ENCODE measurements around the gene CR1L. TPM values are rescaled to one million over a fixed set of nuclear protein-coding genes. Genes with fewer than 3 reads are reported as not detected.

The CR1L gene
- total and polyA plus RNA-seq, 9 of the 15 experiments (the other 6 are each of a cell fraction or from before 2014, with no cell fraction given), result 10.1 to 74.8 (median 34.3) TPM

GRCh38 chr1:207742850-207743555 is 98.1 kb downstream of the CR1L start:
- Histone ChIP-seq H3K9me1 (ENCODE audit: control insufficient read depth, insufficient read depth, low read length) (no peaks in the 10 kb centered on the region), H3K27ac (ENCODE audit: extremely low read depth, low read depth, low read length) (peak overlapping the region; percentile 11; the same call in 1 of the 3 replicates), H2AFZ (ENCODE audit: low read depth, low read length) (peak overlapping the region; percentile 33), H3K4me1 (replicated peaks in 1 of 2; ENCODE audit: control insufficient read depth in 2 of 2, insufficient read depth in 2 of 2, low read length in 2 of 2) (peaks cover 7 to 39% of the 10 kb centered on the region in 2 experiments), H3K9ac (ENCODE audit: insufficient read depth in 1 of 2, low read depth in 2 of 2, low read length in 2 of 2) (no peak overlapping the region), H3K36me3 (ENCODE audit: control insufficient read depth, insufficient read depth, low read length) (no peaks in the 10 kb centered on the region), H3K9me3 (replicated peaks; ENCODE audit: control insufficient read depth, insufficient read depth, low read depth, low read length) (peaks cover 2% of the 10 kb centered on the region; the same call in 1 of the 2 replicates), H3K79me2 (ENCODE audit: control insufficient read depth, insufficient read depth, low read length) (peaks cover 2% of the 10 kb centered on the region; the same call in 2 of the 3 replicates), H4K20me1 (replicated peaks; ENCODE audit: control insufficient read depth, insufficient read depth, low read length) (no peaks in the 10 kb centered on the region), H3K4me2 (ENCODE audit: insufficient read depth, low read length) (no peak overlapping the region), H3K27me3 (ENCODE audit: control insufficient read depth in 2 of 2, insufficient read depth in 2 of 2, low read length in 2 of 2) (no peaks in the 10 kb centered on the region), H3K4me3 (no peak overlapping the region)
- no peak for TF ChIP-seq TSC22D4 (tag; IDR thresholded peaks at IDR 0.05)
- TF ChIP-seq ZNF507 (tag; conservative IDR thresholded peaks at IDR 0.05), result peak; percentile 72
- no TSS peak for BruUV-seq (replicated peaks)
- DNase-seq (ENCODE audit: extremely low read depth in 1 of 4, low spot score in 3 of 4) (no peak), ATAC-seq (no peak), FAIRE-seq (no peak)
- ChIA-PET CTCF (ENCODE audit: low intra/inter-chr PET ratio) (no interaction called here), POLR2A (no interaction called here)
- in situ Hi-C loops (cut with MboI), result no loop called here
- WGBS (ENCODE audit: insufficient coverage, low coverage, missing lambda C conversion rate), result 70% methylated on average over 3 of the region's 3 CpGs
- intact Hi-C loops (cut with micrococcal nuclease), result loop anchor here (5.0 kb wide), 1 partner anchor 49 kb away; no protein-coding TSS in a partner anchor

- Histone ChIP-seq H3K9ac (ENCODE audit: insufficient read depth in 1 of 2, low read depth in 2 of 2, low read length in 2 of 2) (no peak overlapping the region), H3K4me1 (replicated peaks in 1 of 2; ENCODE audit: control insufficient read depth in 2 of 2, insufficient read depth in 2 of 2, low read length in 2 of 2) (peaks cover 16 to 50% of the 10 kb centered on the region in 2 experiments), H2AFZ (ENCODE audit: low read depth, low read length) (peak overlapping the region; percentile 33; the same call in 1 of the 2 replicates), H3K27ac (ENCODE audit: extremely low read depth, low read depth, low read length) (0 out of 3 replicates have a peak overlapping the region, but pooled peaks have one; percentile 11), H3K36me3 (ENCODE audit: control insufficient read depth, insufficient read depth, low read length) (no peaks in the 10 kb centered on the region), H3K4me3 (no peak overlapping the region), H3K9me3 (replicated peaks; ENCODE audit: control insufficient read depth, insufficient read depth, low read depth, low read length) (no peaks in the 10 kb centered on the region), H3K79me2 (ENCODE audit: control insufficient read depth, insufficient read depth, low read length) (peaks cover 12% of the 10 kb centered on the region; the same call in 2 of the 3 replicates), H3K9me1 (ENCODE audit: control insufficient read depth, insufficient read depth, low read length) (no peaks in the 10 kb centered on the region), H4K20me1 (replicated peaks; ENCODE audit: control insufficient read depth, insufficient read depth, low read length) (no peaks in the 10 kb centered on the region), H3K27me3 (ENCODE audit: control insufficient read depth in 2 of 2, insufficient read depth in 2 of 2, low read length in 2 of 2) (no peaks in the 10 kb centered on the region), H3K4me2 (ENCODE audit: insufficient read depth, low read length) (no peak overlapping the region)
- DNase-seq (ENCODE audit: extremely low read depth in 1 of 4, low spot score in 3 of 4) (peak in 1 of 4 experiments; percentile 68), FAIRE-seq (no peak), ATAC-seq (no peak)
- intact Hi-C loops (cut with micrococcal nuclease), result loop anchor here (5.0 kb wide), 1 partner anchor 48 kb away; no protein-coding TSS in a partner anchor
- in situ Hi-C loops (cut with MboI), result no loop called here
- 4% methylated on average over 4 of the region's 4 CpGs for WGBS (ENCODE audit: insufficient coverage, low coverage, missing lambda C conversion rate)
- BruUV-seq (replicated peaks), result no TSS peak
- CTCF ChIA-PET (ENCODE audit: low intra/inter-chr PET ratio), result no interaction called here
- POLR2A ChIA-PET, result interaction anchor here (1.0 kb wide), 1 partner anchor 62 kb away, joined by 3 read pairs; no protein-coding TSS in a partner anchor
- peak; percentile 79 for TF ChIP-seq PTRF (tag; IDR thresholded peaks at IDR 0.05)
- no peak for TF ChIP-seq U2AF1 (optimal IDR thresholded peaks at IDR 0.05; ENCODE audit: low read depth, low read length)
- TF ChIP-seq ZBTB49 (CRISPR knock-in tag; IDR thresholded peaks at IDR 0.05; ENCODE audit: borderline replicate concordance), result no peak
- TF ChIP-seq CXXC5 (CRISPR knock-in tag; IDR thresholded peaks at IDR 0.05), result peak; percentile 84
- TF ChIP-seq MECOM (CRISPR knock-in tag; IDR thresholded peaks at IDR 0.05), result peak; percentile 87; the same call in 1 of the 2 replicates
- TF ChIP-seq GABPA (tag; conservative IDR thresholded peaks at IDR 0.05; ENCODE audit: low read depth), result no peak
- TF ChIP-seq ZNF766 (CRISPR knock-in tag; conservative IDR thresholded peaks at IDR 0.05), result 0 out of 2 replicates have a peak, but pooled peaks have one; percentile 63
- 0 out of 2 replicates have a peak, but pooled peaks have one; percentile 49 for TF ChIP-seq KLF6 (CRISPR knock-in tag; IDR thresholded peaks at IDR 0.05; ENCODE audit: borderline replicate concordance)
Measured at GRCh38 chr1:207744000-207744534, 99.1 kb downstream of the CR1L start.

Data from K562 (cell line).